IMR-90 (cell line): ENCODE data around the gene SLAMF9.

Source experiments
- CTCF ChIP-seq: conservative IDR thresholded peaks from 2 replicates; pipeline ENCODE4 v1.5.1; 2012; ENCODE audit warnings: mild to moderate bottlenecking, low read depth, low read length, improper control_type of control experiment
- MAZ ChIP-seq: IDR thresholded peaks from 2 replicates; pipeline ENCODE4 v1.6.1; 2012; ENCODE audit warnings: low read depth, mild to moderate bottlenecking, low read length, improper control_type of control experiment, moderate library complexity, borderline replicate concordance
- MXI1 ChIP-seq: IDR thresholded peaks from 2 replicates; pipeline ENCODE4 v1.6.1; 2012; ENCODE audit warnings: low read depth, mild to moderate bottlenecking, low read length, moderate library complexity, borderline replicate concordance
- NFE2L2 ChIP-seq: fragments of 150-350 bp; IDR thresholded peaks from 2 replicates; pipeline ENCODE4 v1.6.1; 2016; ENCODE audit warnings: low read depth, mild to moderate bottlenecking, low read length
- POLR2A ChIP-seq: IDR thresholded peaks from 2 replicates; pipeline ENCODE4 v1.6.1; 2012; ENCODE audit warnings: mild to moderate bottlenecking, low read depth, low read length
- RAD21 ChIP-seq: IDR thresholded peaks from 2 replicates; pipeline ENCODE4 v1.6.1; 2012; ENCODE audit warnings: low read length, improper control_type of control experiment
- RFX5 ChIP-seq: IDR thresholded peaks from 2 replicates; pipeline ENCODE4 v1.8.0; 2012; ENCODE audit warnings: low read depth, mild to moderate bottlenecking, low read length, moderate library complexity
- SMC3 ChIP-seq: fragments of 150-350 bp; IDR thresholded peaks from 2 replicates; pipeline ENCODE4 v1.6.1; 2016; ENCODE audit warnings: low read depth, mild to moderate bottlenecking, antibody characterized with exemption, low read length, moderate library complexity
- USF2 ChIP-seq: fragments of 150-350 bp; IDR thresholded peaks from 2 replicates; pipeline ENCODE4 v1.6.1; 2017; ENCODE audit warnings: mild to moderate bottlenecking, antibody characterized with exemption, low read length, low read depth

- TF ChIP-seq MXI1 (no peak), CTCF (no peak), POLR2A (no peak), NFE2L2 (no peak), USF2 (no peak), RAD21 (no peak), SMC3 (no peak), RFX5 (no peak), MAZ (no peak)
Observed at GRCh38 chr1:159951551-159951950, 2.5 kb downstream of the SLAMF9 start.
